KG1 (cell line): ENCODE results near the gene TSPO.

Experiments
- DNase-seq: peaks from one replicate; lab custom pipeline; 2025; lab: John Stamatoyannopoulos, UW

Gene TSPO

GRCh38 chr22:43159484-43160178, 8.3 kb downstream of the TSPO start:
- no peak for DNase-seq

GRCh38 chr22:43160497-43161126, 9.3 kb downstream of the TSPO start:
- DNase-seq, result no peak

DNA sequence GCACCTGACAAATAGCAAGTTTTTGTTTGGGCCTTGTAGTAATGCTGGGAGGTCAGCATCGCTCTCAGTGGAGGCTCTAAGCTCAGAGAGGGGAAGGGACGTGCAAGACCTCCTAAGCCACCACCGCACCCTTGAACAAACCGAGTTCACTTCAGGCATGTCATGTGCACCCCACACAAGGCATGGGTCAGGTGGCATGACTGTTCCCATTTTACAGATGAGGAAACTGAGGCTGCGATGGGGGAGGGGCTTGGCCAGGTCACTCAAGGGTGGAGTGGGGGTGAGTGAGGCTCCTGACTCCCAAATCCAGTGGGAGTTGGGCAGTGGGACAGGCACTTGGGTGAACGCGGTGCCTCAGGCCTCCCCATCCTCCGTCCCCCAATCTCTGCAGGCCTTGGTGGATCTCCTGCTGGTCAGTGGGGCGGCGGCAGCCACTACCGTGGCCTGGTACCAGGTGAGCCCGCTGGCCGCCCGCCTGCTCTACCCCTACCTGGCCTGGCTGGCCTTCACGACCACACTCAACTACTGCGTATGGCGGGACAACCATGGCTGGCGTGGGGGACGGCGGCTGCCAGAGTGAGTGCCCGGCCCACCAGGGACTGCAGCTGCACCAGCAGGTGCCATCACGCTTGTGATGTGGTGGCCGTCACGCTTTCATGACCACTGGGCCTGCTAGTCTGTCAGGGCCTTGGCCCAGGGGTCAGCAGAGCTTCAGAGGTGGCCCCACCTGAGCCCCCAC, 11.2 kb downstream of the TSPO start:
- no peak for DNase-seq

DNA sequence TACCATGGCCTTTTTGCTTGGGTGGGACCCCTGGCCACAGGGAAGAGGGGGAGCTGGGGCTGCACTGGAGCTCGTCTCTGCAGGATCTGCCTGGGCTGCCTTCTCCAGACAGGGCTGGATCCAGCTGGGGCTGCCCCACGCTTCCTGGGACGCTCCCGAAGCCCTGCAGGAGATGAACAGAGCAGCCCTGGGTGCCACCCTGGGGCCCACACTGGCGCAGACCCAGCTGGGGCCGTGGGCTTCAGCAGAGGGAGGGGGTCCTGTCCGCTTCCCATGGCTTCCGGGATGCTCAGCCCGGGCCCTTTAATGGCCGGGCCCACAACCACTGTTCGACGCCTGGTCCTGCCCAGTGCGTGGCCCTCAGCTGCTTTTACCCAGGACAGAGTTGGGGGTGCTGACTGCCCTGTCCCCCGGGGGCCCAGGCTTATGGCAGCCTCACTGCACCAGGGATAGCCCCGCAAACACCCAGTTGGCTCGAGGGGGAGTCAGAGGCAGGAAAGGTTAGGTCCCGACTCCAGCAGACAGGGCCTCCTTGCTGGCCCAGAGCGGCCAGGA, 12.0 kb downstream of the TSPO start:
- DNase-seq, result no peak

DNA sequence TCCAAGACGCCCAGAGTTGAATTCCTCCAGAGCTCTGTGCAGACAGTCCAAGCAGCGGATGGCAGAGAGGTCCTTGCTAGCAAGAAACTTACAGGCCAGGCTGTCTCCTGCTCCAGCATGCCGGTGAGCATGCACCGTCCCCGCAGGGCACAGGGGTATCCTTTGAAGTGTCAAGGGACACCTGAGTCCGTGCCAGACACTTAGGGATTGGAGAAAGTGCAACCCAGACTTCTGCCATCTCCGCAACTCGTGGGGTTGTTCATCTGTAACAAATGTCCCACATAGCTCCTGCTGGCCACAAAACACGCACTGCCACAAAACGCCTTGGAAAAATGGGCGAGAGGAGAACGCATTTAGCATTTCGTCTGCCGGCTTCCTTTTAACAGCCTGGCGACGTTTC, 13.3 kb downstream of the TSPO start:
- no peak for DNase-seq

GRCh38 chr22:43166132-43166930, 15.0 kb downstream of the TSPO start:
- DNase-seq, result no peak

DNA sequence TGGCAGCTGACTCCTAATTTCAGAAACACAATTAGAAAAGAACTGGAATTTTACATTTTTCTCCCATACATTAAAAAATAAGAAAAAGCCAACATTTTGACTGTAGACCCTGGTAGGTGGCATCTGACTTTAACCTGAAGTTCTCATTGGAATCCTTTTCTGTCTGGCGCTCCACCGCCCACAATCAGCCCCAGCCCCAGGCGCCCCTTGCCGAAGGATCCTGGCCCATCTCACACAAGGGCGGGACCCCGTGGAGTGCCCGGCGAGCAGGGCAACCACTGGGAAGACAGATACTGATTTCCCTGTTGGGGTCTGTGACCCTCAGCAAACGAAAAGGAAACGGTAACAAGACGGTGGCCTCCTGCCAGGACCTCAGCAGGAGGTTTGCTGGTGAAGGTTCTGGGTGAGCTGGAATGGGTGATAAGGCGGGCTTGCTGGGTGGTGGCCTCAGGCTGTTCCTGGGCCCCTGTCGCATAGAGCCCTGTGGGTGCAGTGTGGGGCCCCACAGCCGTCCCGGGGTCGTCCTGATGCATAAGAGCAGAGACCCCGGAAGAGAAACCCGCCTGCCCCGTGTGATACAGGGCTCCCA, 15.7 kb downstream of the TSPO start:
- no peak for DNase-seq

GRCh38 chr22:43168471-43169309, 17.3 kb downstream of the TSPO start:
- no peak for DNase-seq

GRCh38 chr22:43169310-43170130, 18.2 kb downstream of the TSPO start:
- no peak for DNase-seq

DNA sequence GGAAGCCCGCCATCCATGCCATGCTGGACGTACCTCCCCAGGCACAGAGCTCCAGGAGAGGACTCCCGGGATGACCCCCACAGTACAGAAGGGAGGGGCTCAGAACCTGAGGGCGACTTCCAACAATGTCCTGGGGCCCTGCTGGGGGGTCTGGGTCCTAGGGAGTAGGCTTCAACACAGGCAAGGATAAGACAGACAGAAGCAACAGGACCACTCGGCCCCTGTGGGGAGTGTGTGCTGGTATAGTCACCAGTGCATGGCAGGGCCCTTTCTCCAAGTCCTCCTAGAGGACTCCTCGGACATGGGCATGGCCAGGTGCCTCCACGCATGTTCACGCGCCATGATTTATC, 18.7 kb downstream of the TSPO start:
- DNase-seq, result no peak

DNA sequence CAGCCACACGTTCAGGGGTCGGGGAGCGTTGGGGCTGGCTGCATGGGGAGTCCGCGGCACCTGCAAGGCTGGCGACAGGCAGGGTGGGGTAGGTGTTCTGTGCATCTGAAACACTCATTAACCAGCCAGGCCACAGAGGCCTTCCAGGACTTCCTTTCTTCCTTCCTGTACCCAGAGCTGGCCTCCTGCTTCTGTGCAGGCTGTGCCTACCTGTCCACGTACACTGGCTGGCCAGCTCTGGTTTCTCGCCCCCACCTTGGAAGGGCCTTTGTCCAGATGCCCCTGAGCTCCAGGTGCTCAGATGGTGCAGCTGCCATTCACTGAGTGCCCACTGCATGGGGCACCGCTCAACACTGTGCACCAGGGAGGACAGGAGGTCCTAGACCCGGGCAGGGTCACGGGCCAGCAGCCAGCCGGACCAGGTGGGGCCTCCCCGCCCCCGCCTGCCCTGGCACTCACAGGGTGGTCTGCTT, 19.7 kb downstream of the TSPO start:
- no peak for DNase-seq

DNA sequence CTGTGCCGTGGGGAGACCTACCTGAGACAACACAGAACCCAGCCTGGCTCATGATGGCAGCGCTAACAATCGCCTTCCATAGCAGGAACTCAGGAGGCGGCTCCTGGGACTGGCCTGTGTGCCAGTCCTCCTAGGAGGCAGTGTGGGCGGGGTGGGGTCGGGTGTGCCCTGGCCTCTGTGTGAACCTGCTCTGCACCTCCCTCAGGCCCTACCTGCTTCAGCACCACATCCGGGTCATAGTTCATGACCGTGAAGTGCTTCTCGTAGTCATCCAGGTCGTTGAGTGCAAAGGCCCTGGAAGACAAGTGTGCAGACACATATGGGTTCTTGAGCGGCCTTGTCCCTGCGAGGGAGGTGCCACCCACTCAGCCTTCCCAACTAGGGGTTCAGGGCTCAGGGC, 20.2 kb downstream of the TSPO start:
- DNase-seq, result no peak

DNA sequence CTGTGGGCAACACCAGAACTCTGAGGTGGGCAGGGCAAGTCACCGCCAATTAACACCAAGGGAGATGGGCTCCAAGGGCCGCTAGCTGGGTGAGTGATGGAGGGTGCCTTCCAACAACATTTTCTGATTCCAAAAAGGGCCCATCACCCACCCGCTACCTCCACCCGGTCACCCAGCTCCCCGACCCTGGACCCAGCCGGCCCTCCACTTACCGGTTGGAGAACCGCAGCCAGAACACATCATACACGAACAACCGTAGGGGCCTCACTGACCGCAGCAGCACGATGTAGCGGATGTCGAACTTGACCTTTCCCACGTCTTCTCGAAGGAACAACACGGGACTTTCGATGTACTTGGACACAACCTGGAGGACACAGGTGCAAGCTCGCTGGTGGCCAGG, 20.8 kb downstream of the TSPO start:
- no peak for DNase-seq

- DNase-seq, result no peak
Observed at GRCh38 chr22:43173566-43173965, 22.2 kb downstream of the TSPO start.

GRCh38 chr22:43173976-43174720, 22.8 kb downstream of the TSPO start:
- no peak for DNase-seq

GRCh38 chr22:43174941-43175531, 23.7 kb downstream of the TSPO start:
- no peak for DNase-seq

DNA sequence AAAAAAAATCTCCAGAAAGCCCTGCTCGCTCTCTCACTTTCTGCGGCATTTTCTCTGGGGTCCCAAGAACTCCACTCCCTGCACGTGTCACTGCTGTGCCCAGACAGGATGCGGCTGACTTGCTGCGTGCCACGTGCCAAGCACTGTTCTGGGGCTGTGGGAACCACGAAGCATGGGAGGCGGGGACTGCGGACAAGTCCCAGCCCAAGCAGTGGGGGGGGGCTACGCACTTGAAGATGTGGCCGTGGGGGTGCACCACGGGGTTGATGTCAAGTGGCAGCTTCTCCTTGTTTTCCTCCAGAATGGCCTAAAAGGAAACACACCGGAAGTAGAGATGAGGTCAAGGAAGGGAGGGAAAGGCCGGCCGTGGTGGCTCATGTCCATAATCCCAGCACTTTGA, 24.7 kb downstream of the TSPO start:
- no peak for DNase-seq

DNA sequence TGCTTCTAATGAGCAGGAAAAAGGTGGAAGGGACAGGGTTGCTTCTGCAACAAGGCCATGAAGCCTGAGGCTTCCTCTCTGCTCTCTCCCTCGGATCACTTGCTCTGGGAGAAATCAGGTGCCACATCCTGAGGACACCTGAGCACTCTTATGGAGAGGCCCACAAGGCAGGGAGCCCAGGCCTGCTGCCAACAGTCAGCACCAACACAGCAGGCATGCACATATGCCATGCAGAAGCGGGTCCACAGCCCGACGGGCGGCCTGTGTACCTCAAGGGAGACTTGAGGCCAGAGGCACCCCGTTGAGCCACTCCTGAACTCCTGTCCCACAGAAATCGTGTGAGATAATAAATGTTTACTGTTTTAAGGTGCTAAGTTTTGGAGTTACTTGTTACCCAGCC, 26.1 kb downstream of the TSPO start:
- no peak for DNase-seq
